ENCODE data around the gene RXRA.

GRCh38 chr9:134381272-134381661 lies 55.0 kb downstream of the RXRA start:
- TF ChIP-seq POLR2A (IDR thresholded peaks at IDR 0.05), result no peak
- TF ChIP-seq, protein P1, sequence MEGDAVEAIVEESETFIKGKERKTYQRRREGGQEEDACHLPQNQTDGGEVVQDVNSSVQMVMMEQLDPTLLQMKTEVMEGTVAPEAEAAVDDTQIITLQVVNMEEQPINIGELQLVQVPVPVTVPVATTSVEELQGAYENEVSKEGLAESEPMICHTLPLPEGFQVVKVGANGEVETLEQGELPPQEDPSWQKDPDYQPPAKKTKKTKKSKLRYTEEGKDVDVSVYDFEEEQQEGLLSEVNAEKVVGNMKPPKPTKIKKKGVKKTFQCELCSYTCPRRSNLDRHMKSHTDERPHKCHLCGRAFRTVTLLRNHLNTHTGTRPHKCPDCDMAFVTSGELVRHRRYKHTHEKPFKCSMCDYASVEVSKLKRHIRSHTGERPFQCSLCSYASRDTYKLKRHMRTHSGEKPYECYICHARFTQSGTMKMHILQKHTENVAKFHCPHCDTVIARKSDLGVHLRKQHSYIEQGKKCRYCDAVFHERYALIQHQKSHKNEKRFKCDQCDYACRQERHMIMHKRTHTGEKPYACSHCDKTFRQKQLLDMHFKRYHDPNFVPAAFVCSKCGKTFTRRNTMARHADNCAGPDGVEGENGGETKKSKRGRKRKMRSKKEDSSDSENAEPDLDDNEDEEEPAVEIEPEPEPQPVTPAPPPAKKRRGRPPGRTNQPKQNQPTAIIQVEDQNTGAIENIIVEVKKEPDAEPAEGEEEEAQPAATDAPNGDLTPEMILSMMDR (IDR thresholded peaks at IDR 0.05), result no peak
